ENCODE data around the gene TBC1D2. TPM values are rescaled to one million over a fixed set of nuclear protein-coding genes. Genes with fewer than 3 reads are reported as not detected.
A peak's percentile ranks its signal among the peaks of the same experiment; 100 is the strongest.

The TBC1D2 gene
- total and polyA plus RNA-seq, 10 of the 15 experiments (the other 5 are each of a cell fraction or from before 2014, with no cell fraction given): 0.04 to 1.6 (median 1.1) TPM

DNA sequence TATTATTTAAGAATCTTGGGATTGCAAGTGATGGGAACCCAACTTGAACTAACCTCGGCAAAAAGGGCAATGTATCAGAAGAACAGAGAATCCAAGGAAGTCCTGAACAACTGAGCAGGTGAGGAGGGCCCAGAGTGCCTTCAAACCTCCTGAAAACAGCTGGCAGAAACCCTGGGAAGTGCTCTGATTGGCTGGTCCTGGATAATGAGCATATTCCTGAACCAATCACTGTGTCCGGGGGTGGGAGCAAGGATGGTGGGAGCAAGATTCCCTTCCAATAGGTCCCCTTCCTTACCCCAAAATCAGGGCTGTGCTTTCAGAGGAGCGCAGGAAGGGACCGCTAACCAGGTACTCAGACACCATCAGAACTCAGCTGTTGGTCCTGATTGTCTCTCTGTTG, 31.9 kb upstream of the TBC1D2 start:
- DNase-seq (ENCODE audit: low read depth, low spot score): no peak
- peak; percentile 90 for TF ChIP-seq NFYB (IDR thresholded peaks at IDR 0.05; ENCODE audit: insufficient read depth, low read depth, low read length)
- no peak for TF ChIP-seq SIN3A (IDR thresholded peaks at IDR 0.05; ENCODE audit: low read depth, low read length)
- in situ Hi-C loops (cut with MboI): no loop called here
- WGBS (ENCODE audit: insufficient coverage, insufficient replicate concordance, low lambda C conversion rate, missing lambda C conversion rate): 40% methylated on average over 4 of the region's 4 CpGs
- Histone ChIP-seq H3K79me2 (ENCODE audit: control insufficient read depth, insufficient read depth, low read length) (no peaks in the 10 kb centered on the region), H3K4me2 (ENCODE audit: control insufficient read depth, insufficient read depth) (no peak overlapping the region), H3K9ac (ENCODE audit: control insufficient read depth, insufficient read depth, low read length) (no peak overlapping the region), H2AFZ (ENCODE audit: control insufficient read depth, low read depth, low read length) (no peak overlapping the region), H3K27me3 (replicated peaks in 1 of 2; ENCODE audit: control insufficient read depth in 2 of 2, insufficient read depth in 2 of 2, low read length in 1 of 2) (no peaks in the 10 kb centered on the region; a peak in 2 of 4 replicates), H3K9me3 (replicated peaks; ENCODE audit: control insufficient read depth, insufficient read depth, low read length) (no peaks in the 10 kb centered on the region), H3K4me3 (no peak overlapping the region), H3K27ac (ENCODE audit: control insufficient read depth, insufficient read depth) (no peak overlapping the region), H4K20me1 (ENCODE audit: control insufficient read depth, insufficient read depth) (no peaks in the 10 kb centered on the region), H3K4me1 (ENCODE audit: control insufficient read depth, insufficient read depth, low read length) (no peaks in the 10 kb centered on the region), H3K36me3 (ENCODE audit: control insufficient read depth in 2 of 2, insufficient read depth in 2 of 2, low read length in 1 of 2) (no peaks in the 10 kb centered on the region)
- intact Hi-C loops (cut with micrococcal nuclease; ENCODE audit: unreplicated experiment): no loop called here
- ChIA-PET RAD21 (ENCODE audit: unreplicated experiment) (no interaction called here), CTCF (no interaction called here), POLR2A (no interaction called here), SMC1A (ENCODE audit: uncharacterized antibody, unreplicated experiment) (no interaction called here)
- ATAC-seq: no peak
- FAIRE-seq: no peak
- BruUV-seq (replicated peaks): no TSS peak

DNA sequence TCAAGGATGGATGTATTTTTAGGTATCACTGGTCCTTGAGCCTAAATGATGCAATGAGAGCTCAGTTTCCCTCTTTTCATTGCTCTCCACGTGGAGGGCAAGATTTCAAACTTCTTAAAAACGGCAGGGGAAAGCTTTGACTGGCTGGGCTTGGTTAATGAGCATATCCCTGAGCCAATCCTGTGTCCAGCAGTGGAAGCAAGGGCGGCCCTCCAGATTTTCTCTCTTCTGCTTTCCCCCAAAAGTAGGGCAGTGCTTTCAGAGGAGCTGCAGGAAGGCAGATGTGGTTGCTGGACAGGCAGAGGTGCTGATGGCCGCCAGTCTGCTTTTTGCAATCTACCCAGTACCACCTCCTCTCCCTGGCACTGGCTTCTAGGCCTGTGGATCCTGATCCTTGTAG, 30.0 kb upstream of the TBC1D2 start:
- H3K9ac ChIP-seq (ENCODE audit: control insufficient read depth, insufficient read depth, low read length): no peak overlapping the region
- no peak for FAIRE-seq
- no peaks in the 10 kb centered on the region; a peak in 1 of 4 replicates for H3K27me3 ChIP-seq (replicated peaks in 1 of 2; ENCODE audit: control insufficient read depth in 2 of 2, insufficient read depth in 2 of 2, low read length in 1 of 2)
- ChIA-PET RAD21 (ENCODE audit: unreplicated experiment) (no interaction called here), POLR2A (no interaction called here), SMC1A (ENCODE audit: uncharacterized antibody, unreplicated experiment) (no interaction called here), CTCF (no interaction called here)
- no peaks in the 10 kb centered on the region for H4K20me1 ChIP-seq (ENCODE audit: control insufficient read depth, insufficient read depth)
- H3K4me3 ChIP-seq: no peak overlapping the region
- H3K27ac ChIP-seq (ENCODE audit: control insufficient read depth, insufficient read depth): no peak overlapping the region
- intact Hi-C loops (cut with micrococcal nuclease; ENCODE audit: unreplicated experiment): no loop called here
- H3K79me2 ChIP-seq (ENCODE audit: control insufficient read depth, insufficient read depth, low read length): no peaks in the 10 kb centered on the region
- no peak for ATAC-seq
- DNase-seq (ENCODE audit: low read depth, low spot score): no peak
- no peak overlapping the region for H2AFZ ChIP-seq (ENCODE audit: control insufficient read depth, low read depth, low read length)
- no peaks in the 10 kb centered on the region for H3K4me1 ChIP-seq (ENCODE audit: control insufficient read depth, insufficient read depth, low read length)
- H3K36me3 ChIP-seq (ENCODE audit: control insufficient read depth in 2 of 2, insufficient read depth in 2 of 2, low read length in 1 of 2): no peaks in the 10 kb centered on the region
- no TSS peak for BruUV-seq (replicated peaks)
- in situ Hi-C loops (cut with MboI): no loop called here
- no peak overlapping the region for H3K4me2 ChIP-seq (ENCODE audit: control insufficient read depth, insufficient read depth)
- 13% methylated on average over 4 of the region's 4 CpGs for WGBS (ENCODE audit: insufficient coverage, insufficient replicate concordance, low lambda C conversion rate, missing lambda C conversion rate)
- TF ChIP-seq NFYB (IDR thresholded peaks at IDR 0.05; ENCODE audit: insufficient read depth, low read depth, low read length): 0 out of 2 replicates have a peak, but pooled peaks have one; percentile 17
- TF ChIP-seq SRF (IDR thresholded peaks at IDR 0.05; ENCODE audit: low read depth in 2 of 2, low read length in 2 of 2): no peak
- no peaks in the 10 kb centered on the region for H3K9me3 ChIP-seq (replicated peaks; ENCODE audit: control insufficient read depth, insufficient read depth, low read length)
